OCI-LY7 (cell line): ENCODE data around the gene CSPG4. TPM values are rescaled to one million over a fixed set of nuclear protein-coding genes. Genes with fewer than 3 reads are reported as not detected.

ENCODE experiments used
- BruUV-seq: library from RNA; stranded (reverse); fragments of 400-500 nt; replicated peaks from 2 replicates; lab custom pipeline; 2021; lab: Mats Ljungman, UMichigan
- CTCF ChIA-PET: fragments of 300-600 bp; sonication (Branson Sonifier 250); formaldehyde crosslinking; loops from one replicate; lab custom pipeline; 2022; ENCODE audit warnings: antibody characterized with exemption; ENCODE audit not compliant: unreplicated experiment; lab: Charles Lee
- POLR2A ChIA-PET: fragments of 300-600 bp; sonication (Branson Sonifier 250); formaldehyde crosslinking; loops from one replicate; lab custom pipeline; 2022; ENCODE audit warnings: antibody characterized with exemption; lab: Charles Lee
- DNase-seq: peaks from one replicate; pipeline ENCODE4 v3.0.0-alpha.2; 2015; ENCODE audit warnings: low spot score
- H2AFZ ChIP-seq: fragments of 200-600 bp; sonication (generic), shearing (Covaris generic); 2 replicates; pipeline ENCODE4 v1.6.1; 2014; ENCODE audit warnings: mild to moderate bottlenecking, antibody characterized with exemption, low read length, moderate library complexity
- H3K27ac ChIP-seq: fragments of 200-600 bp; sonication (generic); 2 replicates; pipeline ENCODE4 v1.5.1; 2014; ENCODE audit warnings: mixed run types, low read depth, mild to moderate bottlenecking, moderate library complexity, low read length, inconsistent platforms; ENCODE audit not compliant: poor library complexity, severe bottlenecking
- H3K36me3 ChIP-seq: fragments of 200-600 bp; sonication (generic); 2 replicates; pipeline ENCODE4 v1.6.1; 2014; ENCODE audit warnings: mild to moderate bottlenecking, antibody characterized with exemption, low read length, moderate library complexity, mixed read lengths; ENCODE audit not compliant: insufficient read depth
- H3K4me1 ChIP-seq: fragments of 200-600 bp; sonication (generic); 2 replicates; pipeline ENCODE4 v1.5.1; 2014; ENCODE audit warnings: mild to moderate bottlenecking, low read length; ENCODE audit not compliant: insufficient read depth, poor library complexity, severe bottlenecking
- H3K4me2 ChIP-seq: fragments of 200-600 bp; sonication (generic); 2 replicates; pipeline ENCODE4 v1.6.1; 2014; ENCODE audit warnings: mild to moderate bottlenecking, low read length
- H3K4me3 ChIP-seq: fragments of 200-600 bp; sonication (generic); 2 replicates; pipeline ENCODE4 v1.5.1; 2014; ENCODE audit warnings: mild to moderate bottlenecking, low read depth, low read length; ENCODE audit not compliant: poor library complexity, severe bottlenecking
- H3K79me2 ChIP-seq: fragments of 200-600 bp; sonication (generic); 2 replicates; pipeline ENCODE4 v1.6.1; 2016; ENCODE audit warnings: low read depth, mild to moderate bottlenecking, low read length, moderate library complexity, mixed read lengths; ENCODE audit not compliant: insufficient read depth
- H3K9me2 ChIP-seq: fragments of 200-600 bp; sonication (generic); 2 replicates; pipeline ENCODE4 v1.6.1; 2016; ENCODE audit warnings: mild to moderate bottlenecking, low read length, mixed read lengths; ENCODE audit not compliant: insufficient read depth
- H3K9me3 ChIP-seq: fragments of 200-600 bp; sonication (generic); 2 replicates; pipeline ENCODE4 v1.6.1; 2014; ENCODE audit warnings: mild to moderate bottlenecking, mixed run types, low read length, mixed read lengths
- H4K20me1 ChIP-seq: fragments of 200-600 bp; sonication (generic); 2 replicates; pipeline ENCODE4 v1.6.1; 2014; ENCODE audit warnings: mild to moderate bottlenecking, antibody characterized with exemption, low read length, moderate library complexity, mixed read lengths; ENCODE audit not compliant: insufficient read depth
- CTCF ChIP-seq: fragments of 200-600 bp; sonication (generic); conservative IDR thresholded peaks from 2 replicates; pipeline ENCODE4 v1.5.1; 2014; ENCODE audit warnings: mild to moderate bottlenecking, antibody characterized with exemption, low read length, moderate library complexity, mixed read lengths
- EZH2phosphoT487 ChIP-seq: fragments of 200-600 bp; sonication (generic); IDR thresholded peaks from 2 replicates; pipeline ENCODE4 v1.6.1; 2018; ENCODE audit warnings: low read depth, borderline replicate concordance, mild to moderate bottlenecking, mixed run types, antibody characterized with exemption, low read length, moderate library complexity, mixed read lengths
- intact Hi-C: fragments of 100-400 bp; cut with micrococcal nuclease; formaldehyde crosslinking; loops from one replicate; pipeline ENCODE4 v1.10.0; 2022; ENCODE audit not compliant: unreplicated experiment
- total RNA-seq, 2 experiments: library from RNA; depleted of rRNA in 1 of 2; stranded (reverse); fragments of >200 nt in 1 of 2; shearing (Covaris generic) in 1 of 2; gene quantifications; 2 replicates each; pipeline ENCODE4 v1.2.3, GENCODE V29; 2014 to 2022

The CSPG4 gene
- total RNA-seq, 2 experiments from 2014 or later: not detected

- Histone ChIP-seq H2AFZ (no peak overlapping the region), H3K9me3 (no peaks in the 10 kb centered on the region), H4K20me1 (no peaks in the 10 kb centered on the region), H3K36me3 (no peaks in the 10 kb centered on the region), H3K9me2 (no peaks in the 10 kb centered on the region), H3K79me2 (no peaks in the 10 kb centered on the region), H3K4me3 (no peak overlapping the region), H3K4me1 (peaks cover 8% of the 10 kb centered on the region), H3K27ac (no peak overlapping the region), H3K4me2 (no peak overlapping the region)
- TF ChIP-seq CTCF (no peak), EZH2phosphoT487 (no peak)
- no peak for DNase-seq
- POLR2A ChIA-PET: interaction anchor here (1.2 kb wide), 1 partner anchor 9 kb away, joined by 6 read pairs; no protein-coding TSS in a partner anchor
- no TSS peak for BruUV-seq
- intact Hi-C loops: no loop called here
- CTCF ChIA-PET: interaction anchor here (0.6 kb wide), 1 partner anchor 753 kb away, joined by 3 read pairs; no protein-coding TSS in a partner anchor
Observed at GRCh38 chr15:75650908-75651809, 61.5 kb downstream of the CSPG4 start.

- Histone ChIP-seq H3K9me2 (no peaks in the 10 kb centered on the region), H3K4me1 (peaks cover 8% of the 10 kb centered on the region), H2AFZ (no peak overlapping the region), H3K4me2 (no peak overlapping the region), H3K36me3 (no peaks in the 10 kb centered on the region), H4K20me1 (no peaks in the 10 kb centered on the region), H3K27ac (no peak overlapping the region), H3K79me2 (no peaks in the 10 kb centered on the region), H3K9me3 (no peaks in the 10 kb centered on the region), H3K4me3 (no peak overlapping the region)
- no peak for DNase-seq
- POLR2A ChIA-PET: interaction anchor here (0.6 kb wide), 1 partner anchor 205 kb away, joined by 3 read pairs; no protein-coding TSS in a partner anchor
- TF ChIP-seq EZH2phosphoT487 (no peak), CTCF (no peak)
- CTCF ChIA-PET: no interaction called here
- intact Hi-C loops: no loop called here
- BruUV-seq: no TSS peak
Observed at GRCh38 chr15:75649848-75650247, 62.8 kb downstream of the CSPG4 start.
